GOT3 (cell line): Measurements from ENCODE around the gene TMEM179.
"Not testable (repeated sequence)": the region's sequence is repeated elsewhere in the genome, so short reads cannot be mapped to it uniquely, and the experiment has no call there.

ENCODE experiments used
- DNase-seq: peaks from one replicate; lab custom pipeline; 2025; ENCODE audit warnings: mixed read lengths; lab: John Stamatoyannopoulos, UW

Gene TMEM179

GRCh38 chr14:104637546-104638003 is 33.0 kb upstream of the TMEM179 start:
- DNase-seq = no peak

DNA sequence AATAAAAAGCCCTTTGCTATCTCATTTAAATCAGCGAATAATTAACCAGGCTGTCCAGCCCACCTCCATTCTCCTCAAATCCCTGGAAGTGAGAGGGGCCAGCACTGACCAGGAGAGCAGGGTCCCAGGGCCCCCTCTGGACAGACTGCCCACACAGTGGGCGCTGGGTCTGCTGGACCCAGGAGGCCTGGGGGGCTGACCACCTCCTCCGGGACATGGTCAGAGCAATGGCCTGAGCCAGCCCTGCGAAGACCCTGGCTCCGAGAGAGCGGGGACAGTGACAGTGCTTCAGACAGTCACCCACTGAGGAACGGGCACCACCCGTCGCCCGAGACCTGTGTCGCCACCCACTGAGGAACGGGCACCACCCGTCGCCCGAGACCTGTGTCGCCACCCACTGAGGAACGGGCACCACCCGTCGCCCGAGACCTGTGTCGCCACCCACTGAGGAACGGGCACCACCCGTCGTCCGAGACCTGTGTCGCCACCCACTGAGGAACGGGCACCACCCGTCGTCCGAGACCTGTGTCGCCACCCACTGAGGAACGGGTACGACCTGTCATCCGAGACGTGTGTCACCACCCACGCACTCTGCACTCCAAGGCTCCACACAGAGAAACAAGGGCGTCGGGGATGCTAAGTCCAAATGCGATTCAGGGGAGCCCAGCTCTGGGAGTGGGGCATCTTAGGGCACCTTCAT is 32.4 kb upstream of the TMEM179 start:
- DNase-seq = not testable (repeated sequence)

GRCh38 chr14:104636131-104636530 is 31.6 kb upstream of the TMEM179 start:
- DNase-seq = no peak

GRCh38 chr14:104635717-104636116 is 31.1 kb upstream of the TMEM179 start:
- DNase-seq = no peak

- DNase-seq = no peak
Measured at GRCh38 chr14:104634886-104635570, 30.5 kb upstream of the TMEM179 start.

- DNase-seq = no peak
Measured at GRCh38 chr14:104634138-104634760, 29.7 kb upstream of the TMEM179 start.

- no peak for DNase-seq
Measured at GRCh38 chr14:104633276-104634137, 28.9 kb upstream of the TMEM179 start.

DNA sequence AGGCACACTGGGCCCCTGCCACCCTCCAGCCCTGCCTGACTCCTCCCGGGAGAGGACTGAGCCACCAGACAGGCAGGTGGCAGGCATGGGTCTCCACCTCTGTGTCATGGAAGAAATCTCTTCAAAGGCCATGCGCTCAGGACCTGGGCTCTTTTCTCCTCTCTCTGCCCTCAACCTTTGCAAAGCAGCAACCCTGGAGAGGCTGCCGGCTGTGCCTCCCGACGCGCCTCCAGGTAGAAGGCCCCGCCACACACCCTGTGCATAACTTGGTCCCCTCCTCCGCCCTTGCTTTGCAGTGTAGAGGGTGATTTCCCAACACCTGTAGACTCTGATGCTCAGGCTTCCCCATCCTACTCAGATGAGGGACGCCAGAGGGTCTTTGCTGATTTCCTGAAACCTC is 28.2 kb upstream of the TMEM179 start:
- DNase-seq = no peak

- no peak for DNase-seq
Measured at GRCh38 chr14:104624939-104625338, 20.4 kb upstream of the TMEM179 start.

- DNase-seq = no peak
Measured at GRCh38 chr14:104614126-104614812, 9.7 kb upstream of the TMEM179 start.

- DNase-seq = no peak
Measured at GRCh38 chr14:104611881-104612280, 7.3 kb upstream of the TMEM179 start.

- DNase-seq = no peak
Measured at GRCh38 chr14:104610749-104611310, 6.3 kb upstream of the TMEM179 start.

DNA sequence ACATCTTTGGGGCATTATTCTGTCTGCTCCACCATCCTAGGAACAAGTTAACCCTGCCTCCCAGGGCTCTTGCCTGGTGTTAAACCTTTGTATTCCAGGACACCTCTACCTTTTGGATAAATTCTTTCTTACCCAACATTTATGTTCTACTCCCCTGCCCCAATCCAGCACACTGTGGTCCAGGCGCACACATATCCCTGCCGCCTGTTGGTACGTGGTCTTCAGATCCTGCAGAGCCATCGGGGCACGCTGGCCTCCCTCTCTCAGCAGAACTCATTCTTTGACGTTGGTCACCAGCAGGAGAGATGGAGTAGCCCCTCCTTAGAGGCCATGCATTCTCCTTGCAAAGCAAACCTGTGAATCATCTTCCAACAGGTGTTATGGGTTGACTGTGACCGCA is 5.1 kb upstream of the TMEM179 start:
- no peak for DNase-seq

- no peak for DNase-seq
Measured at GRCh38 chr14:104603711-104604401, 716 bp downstream of the TMEM179 start.

GRCh38 chr14:104602933-104603325 is 1.6 kb downstream of the TMEM179 start:
- no peak for DNase-seq

- DNase-seq = no peak
Measured at GRCh38 chr14:104602315-104602932, 2.1 kb downstream of the TMEM179 start.

DNA sequence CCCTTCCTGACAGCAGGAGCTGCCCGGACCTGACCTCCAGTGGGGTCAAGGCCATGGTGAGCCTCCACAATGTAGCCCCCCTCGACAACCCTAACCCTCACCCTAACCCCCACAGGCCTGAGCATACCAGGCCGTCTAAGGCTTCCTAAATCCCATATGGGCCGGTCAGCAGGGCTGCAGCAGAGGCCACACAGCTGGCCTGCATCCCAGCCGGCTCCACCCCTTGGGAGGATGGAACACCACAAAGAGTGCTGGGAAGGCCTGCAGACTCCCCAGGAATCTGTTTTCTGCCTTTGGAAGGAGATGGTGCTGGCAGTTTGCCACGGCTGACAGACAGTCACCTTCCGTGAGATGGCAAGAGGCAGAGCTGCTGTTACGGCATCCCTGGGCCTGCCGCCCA is 2.8 kb downstream of the TMEM179 start:
- DNase-seq = no peak

- DNase-seq = no peak
Measured at GRCh38 chr14:104600805-104601204, 3.8 kb downstream of the TMEM179 start.

- DNase-seq = no peak
Measured at GRCh38 chr14:104600141-104600643, 4.4 kb downstream of the TMEM179 start.

DNA sequence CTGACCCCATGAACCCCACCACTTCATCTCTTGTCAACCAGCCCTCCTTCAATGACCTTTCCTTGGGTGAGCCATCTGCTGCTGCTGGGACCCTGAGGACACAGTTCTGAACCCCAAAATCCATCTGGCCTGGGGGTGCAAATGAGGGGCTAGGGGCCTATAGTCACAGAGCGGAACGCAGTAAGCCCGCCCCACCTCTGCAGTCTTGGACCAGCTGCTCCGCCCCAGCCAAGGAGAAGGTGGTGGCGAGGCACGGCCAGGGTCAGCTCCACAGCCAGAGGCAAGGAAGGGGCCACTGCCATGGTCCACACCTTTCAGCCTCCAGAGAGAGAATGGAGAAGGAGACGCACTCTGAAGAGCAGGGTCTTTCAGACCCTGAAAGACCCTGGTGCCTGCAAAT is 5.1 kb downstream of the TMEM179 start:
- no peak for DNase-seq
